GM12892 (cell line): Measurements from ENCODE around the gene CSF1.

Experiments used
- POLR2A ChIP-seq: IDR thresholded peaks from 2 replicates; pipeline ENCODE4 v1.6.1; 2011; ENCODE audit warnings: low read depth, low read length, control low read depth
- POLR2AphosphoS5 ChIP-seq: IDR thresholded peaks from 2 replicates; pipeline ENCODE4 v1.6.1; 2011; ENCODE audit warnings: low read depth, low read length, control low read depth
- TAF1 ChIP-seq: IDR thresholded peaks from 2 replicates; pipeline ENCODE4 v1.6.1; 2011; ENCODE audit warnings: low read depth, mild to moderate bottlenecking, control low read depth, low read length, borderline replicate concordance

DNA sequence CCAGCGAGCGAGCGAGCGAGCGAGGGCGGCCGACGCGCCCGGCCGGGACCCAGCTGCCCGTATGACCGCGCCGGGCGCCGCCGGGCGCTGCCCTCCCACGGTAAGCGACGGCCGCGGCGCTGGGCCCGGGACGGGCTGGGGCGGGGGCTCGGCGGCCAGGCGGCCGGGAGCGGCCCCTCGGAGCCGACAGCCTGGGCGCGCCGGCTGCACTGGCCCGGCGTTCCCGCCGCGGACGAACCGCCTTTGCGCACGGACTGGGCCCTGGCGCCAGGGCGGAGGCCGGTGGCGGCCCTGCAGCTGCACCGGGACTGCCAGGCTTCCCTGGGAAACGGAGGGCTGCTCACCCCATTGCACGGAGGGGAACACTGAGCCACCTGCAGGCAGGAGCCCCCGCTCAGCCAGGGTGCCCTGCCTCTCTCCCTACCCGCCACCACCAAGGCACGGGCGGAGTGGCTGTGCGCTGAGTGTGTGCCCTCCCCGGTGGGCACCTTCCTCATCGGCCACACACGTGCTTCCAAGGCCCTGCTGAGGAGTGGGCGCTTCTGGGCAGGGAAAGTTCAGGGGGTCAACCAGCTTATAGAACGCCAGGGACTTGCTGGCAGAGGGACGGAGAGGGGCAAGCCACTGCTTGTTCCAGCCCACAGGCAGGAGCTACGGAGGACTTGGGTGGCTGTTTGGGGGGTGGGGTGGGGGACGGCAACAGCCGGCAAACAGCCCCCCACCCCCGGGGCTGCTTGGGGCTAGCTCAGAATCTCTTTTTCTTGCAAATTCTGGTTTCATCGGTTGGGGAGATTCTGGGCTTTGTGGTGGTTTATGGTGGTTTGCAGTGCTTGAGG, 532 bp downstream of the CSF1 start:
- no peak for TF ChIP-seq POLR2AphosphoS5
- TF ChIP-seq POLR2A: no peak
- TF ChIP-seq TAF1: no peak
